Thyroid gland (tissue), 4 donors: ENCODE data around the gene CDYL. TPM values are rescaled to one million over a fixed set of nuclear protein-coding genes. Genes with fewer than 3 reads are reported as not detected.
A peak's percentile ranks its signal among the peaks of the same experiment; 100 is the strongest.

Experiments
- DNase-seq, 2 donors: peaks; one replicate each; pipeline ENCODE4 v3.0.0-alpha.2; 2019
- H3K27ac ChIP-seq, 3 donors: fragments of 200-600 bp; sonication (generic); 1 replicate in 2 of 3; 2 replicates in 1 of 3; pipeline ENCODE4 v1.5.1; 2016 to 2019; ENCODE audit warnings: mild to moderate bottlenecking in 1 of 3, moderate library complexity in 1 of 3
- H3K27me3 ChIP-seq: fragments of 200-600 bp; sonication (generic); one replicate; pipeline ENCODE4 v1.5.1; 2019
- H3K36me3 ChIP-seq, 2 donors: fragments of 200-600 bp; sonication (generic); one replicate each; pipeline ENCODE4 v1.5.1; 2016 to 2019
- H3K4me1 ChIP-seq, 2 donors: fragments of 200-600 bp; sonication (generic); one replicate each; pipeline ENCODE4 v1.5.1; 2017 to 2019
- H3K4me3 ChIP-seq, 3 donors: fragments of 200-600 bp; sonication (generic); replicated peaks in 1 of 3; 1 replicate in 2 of 3; 2 replicates in 1 of 3; pipeline ENCODE4 v1.5.1; 2016; ENCODE audit warnings: mild to moderate bottlenecking in 1 of 3
- H3K9me3 ChIP-seq: fragments of 200-600 bp; sonication (generic); one replicate; pipeline ENCODE4 v1.5.1; 2017
- POLR2A ChIP-seq, 2 donors: fragments of 450-650 bp; IDR thresholded peaks; one replicate each; pipeline ENCODE4 v1.6.1; 2017; ENCODE audit warnings: antibody characterized with exemption in 2 of 2, mild to moderate bottlenecking in 2 of 2, moderate library complexity in 1 of 2
- WGBS, 2 donors: methylation state at CpG; one replicate each; pipeline ENCODE4 v1.1.5; 2017; 5-methylcytosine and 5-hydroxymethylcytosine counted together
- intact Hi-C: fragments of 100-400 bp; cut with DNase I; formaldehyde crosslinking; loops from one replicate; pipeline ENCODE4 v1.15.1; 2023
- total RNA-seq, 4 donors: library from RNA; depleted of rRNA; stranded (reverse); fragments of >200 nt; gene quantifications; one replicate each; pipeline ENCODE4 v1.2.3, GENCODE V29; 2016
- TF ChIP-seq, protein P1 (sequence below), 6 experiments: fragments of 200-600 bp in 3 of 6; fragments of 450-650 bp in 3 of 6; sonication (generic) in 3 of 6; IDR thresholded peaks; one replicate each; pipeline ENCODE4 v1.5.1; 2016 to 2019; ENCODE audit warnings: antibody characterized with exemption in 6 of 6, mild to moderate bottlenecking in 2 of 6, inconsistent platforms in 1 of 6, moderate library complexity in 1 of 6

CDYL gene
- total RNA-seq, 4 donors from 2014 or later = 22.6 to 61.4 (median 43.7) TPM

- intact Hi-C loops = no loop called here
- no peak for DNase-seq
- 36 to 44% methylated on average over 5 of the region's 5 CpGs for WGBS, 2 donors
- Histone ChIP-seq H3K9me3 (no peaks in the 10 kb centered on the region), H3K27ac (no peak overlapping the region), H3K4me1 (peaks cover 0 to 7% of the 10 kb centered on the region in 2 donors), H3K27me3 (no peaks in the 10 kb centered on the region), H3K36me3 (no peaks in the 10 kb centered on the region), H3K4me3 (no peak overlapping the region)
- no peak for TF ChIP-seq POLR2A (IDR thresholded peaks at IDR 0.05)
- TF ChIP-seq, protein P1, sequence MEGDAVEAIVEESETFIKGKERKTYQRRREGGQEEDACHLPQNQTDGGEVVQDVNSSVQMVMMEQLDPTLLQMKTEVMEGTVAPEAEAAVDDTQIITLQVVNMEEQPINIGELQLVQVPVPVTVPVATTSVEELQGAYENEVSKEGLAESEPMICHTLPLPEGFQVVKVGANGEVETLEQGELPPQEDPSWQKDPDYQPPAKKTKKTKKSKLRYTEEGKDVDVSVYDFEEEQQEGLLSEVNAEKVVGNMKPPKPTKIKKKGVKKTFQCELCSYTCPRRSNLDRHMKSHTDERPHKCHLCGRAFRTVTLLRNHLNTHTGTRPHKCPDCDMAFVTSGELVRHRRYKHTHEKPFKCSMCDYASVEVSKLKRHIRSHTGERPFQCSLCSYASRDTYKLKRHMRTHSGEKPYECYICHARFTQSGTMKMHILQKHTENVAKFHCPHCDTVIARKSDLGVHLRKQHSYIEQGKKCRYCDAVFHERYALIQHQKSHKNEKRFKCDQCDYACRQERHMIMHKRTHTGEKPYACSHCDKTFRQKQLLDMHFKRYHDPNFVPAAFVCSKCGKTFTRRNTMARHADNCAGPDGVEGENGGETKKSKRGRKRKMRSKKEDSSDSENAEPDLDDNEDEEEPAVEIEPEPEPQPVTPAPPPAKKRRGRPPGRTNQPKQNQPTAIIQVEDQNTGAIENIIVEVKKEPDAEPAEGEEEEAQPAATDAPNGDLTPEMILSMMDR (IDR thresholded peaks at IDR 0.05) = no peak
These were observed 3.5 kb upstream of the CDYL start for GRCh38 chr6:4772750-4773149.

- 29 to 30% methylated on average over 7 of the region's 7 CpGs for WGBS, 2 donors
These were observed 3.0 kb upstream of the CDYL start for GRCh38 chr6:4773181-4773580.

DNA sequence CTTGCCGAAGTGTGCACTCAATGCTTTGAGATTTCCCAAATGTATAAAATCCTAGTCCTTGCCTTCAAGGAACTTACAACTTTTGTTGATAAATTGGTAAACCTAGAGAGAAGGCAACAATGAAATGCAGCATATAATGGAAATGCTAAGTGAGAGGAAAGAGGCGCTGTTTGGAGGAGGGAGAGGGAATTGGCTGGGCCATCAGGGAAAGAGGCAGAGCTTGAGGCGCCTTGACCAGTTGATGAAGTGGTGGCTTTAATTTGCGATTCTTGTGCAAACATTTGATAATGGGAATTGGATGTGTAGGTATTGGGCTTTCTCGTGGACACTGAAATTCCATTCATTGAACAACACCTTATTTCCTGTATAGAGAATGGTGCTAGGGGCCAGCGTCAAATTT lies 1.9 kb upstream of the CDYL start:
- H3K27ac ChIP-seq = peak overlapping the region in 1 of 3 donors; percentile 63
- DNase-seq = no peak
- H3K4me1 ChIP-seq = peaks cover 0 to 16% of the 10 kb centered on the region in 2 donors
- peak overlapping the region in 1 of 3 donors; percentile 52 for H3K4me3 ChIP-seq
- TF ChIP-seq, protein P1 (IDR thresholded peaks at IDR 0.05) = no peak
- TF ChIP-seq POLR2A (IDR thresholded peaks at IDR 0.05) = no peak
- H3K36me3 ChIP-seq = no peaks in the 10 kb centered on the region
- H3K27me3 ChIP-seq = no peaks in the 10 kb centered on the region
- intact Hi-C loops = no loop called here
- 29 to 37% methylated on average over 6 of the region's 6 CpGs for WGBS, 2 donors
- no peaks in the 10 kb centered on the region for H3K9me3 ChIP-seq

More at GRCh38 chr6:4773181-4773580, 3.0 kb upstream of the CDYL start:
- Histone ChIP-seq H3K4me1 (peaks cover 0 to 9% of the 10 kb centered on the region in 2 donors), H3K27me3 (no peaks in the 10 kb centered on the region), H3K36me3 (no peaks in the 10 kb centered on the region), H3K27ac (no peak overlapping the region), H3K9me3 (no peaks in the 10 kb centered on the region), H3K4me3 (no peak overlapping the region)
- no peak for DNase-seq
- no peak for TF ChIP-seq POLR2A (IDR thresholded peaks at IDR 0.05)
- TF ChIP-seq, protein P1 (IDR thresholded peaks at IDR 0.05) = no peak
- intact Hi-C loops = no loop called here

DNA sequence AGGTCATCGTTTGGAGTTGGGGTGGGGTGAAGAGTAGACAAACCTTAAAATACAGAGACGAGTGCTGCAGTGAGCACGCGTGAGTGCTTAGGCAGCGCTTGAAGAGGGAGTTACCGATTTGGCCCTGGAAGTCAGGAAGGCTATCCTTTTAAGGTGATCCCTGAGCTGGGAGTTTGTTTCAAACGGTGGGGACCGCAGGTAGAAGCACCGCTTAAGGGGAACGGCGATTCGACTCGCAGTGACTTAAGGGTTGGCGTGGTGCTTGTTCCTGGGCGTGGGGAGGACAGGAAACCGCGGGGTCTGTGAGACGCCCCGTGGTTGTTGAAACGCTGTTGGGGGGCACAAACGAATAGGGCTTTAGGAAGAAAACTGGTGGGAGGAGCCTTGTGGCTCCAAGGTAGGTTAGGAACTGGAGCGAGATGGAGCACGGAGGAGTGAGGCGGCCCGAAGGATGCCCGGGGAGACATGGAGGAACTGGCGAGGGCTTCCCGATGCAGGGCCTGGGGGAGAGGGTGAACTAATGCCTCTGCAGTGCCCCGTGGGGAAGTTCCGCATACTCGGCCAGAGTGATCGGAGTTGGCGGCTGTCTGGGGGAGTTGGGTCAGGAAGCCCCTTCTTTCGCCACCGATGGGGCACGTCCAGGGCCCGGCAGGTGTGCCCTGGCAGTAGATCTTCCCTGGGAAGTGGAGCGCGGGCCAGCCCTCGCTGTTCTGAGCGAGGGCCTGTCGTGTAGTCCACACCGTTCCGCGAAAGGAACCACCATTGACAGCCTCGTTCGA lies 1.3 kb upstream of the CDYL start:
- TF ChIP-seq POLR2A (IDR thresholded peaks at IDR 0.05) = peak in 1 of 2 donors; percentile 19
- TF ChIP-seq, protein P1 (IDR thresholded peaks at IDR 0.05) = no peak
- Histone ChIP-seq H3K9me3 (no peaks in the 10 kb centered on the region), H3K36me3 (no peaks in the 10 kb centered on the region), H3K4me1 (peaks cover 0 to 16% of the 10 kb centered on the region in 2 donors), H3K27me3 (no peaks in the 10 kb centered on the region), H3K4me3 (peak overlapping the region in 2 of 3 donors; percentile 6 to 52), H3K27ac (peak overlapping the region; percentile 48 to 75 (median 63))
- DNase-seq = peak; percentile 27 to 34
- intact Hi-C loops = no loop called here
- WGBS, 2 donors = 2 to 3% methylated on average over 32 to 36 of the region's 47 CpGs

DNA sequence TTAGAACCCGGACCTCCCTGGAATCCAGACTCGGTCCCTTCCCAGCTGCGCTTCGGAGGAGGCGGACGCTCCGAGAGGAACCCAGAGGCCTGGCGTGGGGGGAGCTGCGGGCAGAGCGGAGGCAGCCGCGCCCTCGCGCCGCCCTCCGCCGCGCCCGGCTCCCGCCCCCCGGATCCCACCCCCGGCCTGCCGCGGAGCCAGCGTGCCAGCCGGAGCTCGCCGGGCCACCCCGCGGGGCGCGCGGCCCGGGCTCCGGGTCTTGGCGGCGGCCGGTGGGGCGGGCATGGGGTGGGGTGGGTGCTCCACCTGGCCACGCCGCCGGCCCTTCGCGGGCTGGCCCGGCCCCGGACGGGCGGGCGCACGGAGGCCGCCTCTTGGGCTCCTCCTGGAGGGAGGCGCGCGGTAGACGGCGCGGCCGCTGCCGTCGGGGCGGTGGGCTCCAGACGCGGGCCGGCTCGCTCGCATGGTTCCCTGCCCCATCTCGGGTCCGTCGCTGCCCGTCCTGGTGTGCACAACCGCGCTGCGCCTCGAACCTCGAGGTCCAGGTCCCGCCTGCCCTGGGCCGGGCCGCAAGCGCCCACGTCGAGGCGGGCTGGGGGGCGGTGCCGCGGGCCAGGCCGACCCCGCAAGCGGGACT lies 592 bp upstream of the CDYL start:
- Histone ChIP-seq H3K27me3 (no peaks in the 10 kb centered on the region), H3K9me3 (no peaks in the 10 kb centered on the region), H3K4me3 (peak overlapping the region in 2 of 3 donors; percentile 6 to 52), H3K36me3 (no peaks in the 10 kb centered on the region), H3K4me1 (peaks cover 2 to 20% of the 10 kb centered on the region in 2 donors), H3K27ac (peak overlapping the region; percentile 69 to 80 (median 76))
- TF ChIP-seq POLR2A (IDR thresholded peaks at IDR 0.05) = peak in 1 of 2 donors; percentile 48
- TF ChIP-seq, protein P1 (IDR thresholded peaks at IDR 0.05) = peak in 3 of 6 experiments; percentile 33 to 47 (median 37)
- intact Hi-C loops = no loop called here
- no CpG with 5 or more reads among the region's 88 CpGs for WGBS, 2 donors
- DNase-seq = peak; percentile 82 to 83
